Subcutaneous abdominal adipose tissue (tissue), 5 donors: ENCODE data around the gene KAZN.

Source experiments
- H3K27ac ChIP-seq: one replicate; pipeline ENCODE4 v1.7.0; 2013; ENCODE audit warnings: low read depth, mild to moderate bottlenecking, inconsistent platforms, low read length, moderate library complexity
- H3K27me3 ChIP-seq, 5 donors: one replicate each; pipeline ENCODE4 v1.7.0; 2013; ENCODE audit warnings: low read length in 5 of 5, inconsistent platforms in 1 of 5; ENCODE audit not compliant: control insufficient read depth in 5 of 5, insufficient read depth in 4 of 5
- H3K36me3 ChIP-seq, 5 donors: one replicate each; pipeline ENCODE4 v1.7.0; 2013; ENCODE audit warnings: low read length in 5 of 5; ENCODE audit not compliant: control insufficient read depth in 5 of 5, insufficient read depth in 5 of 5
- H3K4me1 ChIP-seq, 5 donors: one replicate each; pipeline ENCODE4 v1.7.0; 2013; ENCODE audit warnings: low read length in 5 of 5, mild to moderate bottlenecking in 3 of 5, moderate library complexity in 1 of 5; ENCODE audit not compliant: control insufficient read depth in 5 of 5, insufficient read depth in 5 of 5
- H3K4me3 ChIP-seq, 5 donors: one replicate each; pipeline ENCODE4 v1.7.0; 2013; ENCODE audit warnings: low read length in 5 of 5, low read depth in 1 of 5
- H3K9ac ChIP-seq, 5 donors: one replicate each; pipeline ENCODE4 v1.7.0; 2013; ENCODE audit warnings: low read length in 5 of 5, mild to moderate bottlenecking in 4 of 5, moderate library complexity in 3 of 5
- H3K9me3 ChIP-seq, 5 donors: one replicate each; pipeline ENCODE4 v1.7.0; 2013; ENCODE audit warnings: low read length in 5 of 5; ENCODE audit not compliant: control insufficient read depth in 5 of 5
- donor health status: healthy.
- donor health status: healthy.
- donor health status: healthy.
- donor health status: healthy.
- donor health status: healthy.

The KAZN gene

GRCh38 chr1:15026117-15026489 lies 427.6 kb downstream of the KAZN start:
- Histone ChIP-seq H3K9me3 (no peaks in the 10 kb centered on the region), H3K27me3 (no peaks in the 10 kb centered on the region), H3K9ac (no peak overlapping the region), H3K4me1 (peaks cover 4 to 34% (median 13%) of the 10 kb centered on the region in 5 donors), H3K36me3 (no peaks in the 10 kb centered on the region), H3K4me3 (no peak overlapping the region), H3K27ac (no peak overlapping the region)

- H3K4me1 ChIP-seq = peaks cover 4 to 20% (median 13%) of the 10 kb centered on the region in 5 donors
- no peaks in the 10 kb centered on the region for H3K9me3 ChIP-seq
- H3K4me3 ChIP-seq = no peak overlapping the region
- H3K27me3 ChIP-seq = no peaks in the 10 kb centered on the region
- H3K36me3 ChIP-seq = no peaks in the 10 kb centered on the region
- H3K9ac ChIP-seq = no peak overlapping the region
- H3K27ac ChIP-seq = no peak overlapping the region
These were observed 429.1 kb downstream of the KAZN start for GRCh38 chr1:15027515-15027986.

- peaks cover 2 to 14% (median 12%) of the 10 kb centered on the region in 5 donors for H3K4me1 ChIP-seq
- H3K9me3 ChIP-seq = no peaks in the 10 kb centered on the region
- no peaks in the 10 kb centered on the region for H3K36me3 ChIP-seq
- no peaks in the 10 kb centered on the region for H3K27me3 ChIP-seq
- H3K4me3 ChIP-seq = no peak overlapping the region
- no peak overlapping the region for H3K9ac ChIP-seq
- no peak overlapping the region for H3K27ac ChIP-seq
These were observed 429.6 kb downstream of the KAZN start for GRCh38 chr1:15028102-15028501.

GRCh38 chr1:15028616-15029015 lies 430.1 kb downstream of the KAZN start:
- Histone ChIP-seq H3K9ac (no peak overlapping the region), H3K27ac (no peak overlapping the region), H3K4me1 (peaks cover 2 to 13% (median 9%) of the 10 kb centered on the region in 5 donors), H3K36me3 (no peaks in the 10 kb centered on the region), H3K27me3 (no peaks in the 10 kb centered on the region), H3K4me3 (no peak overlapping the region), H3K9me3 (no peaks in the 10 kb centered on the region)

- H3K4me3 ChIP-seq = no peak overlapping the region
- peaks cover 2 to 10% (median 9%) of the 10 kb centered on the region in 5 donors for H3K4me1 ChIP-seq
- H3K9me3 ChIP-seq = no peaks in the 10 kb centered on the region
- no peak overlapping the region for H3K9ac ChIP-seq
- no peaks in the 10 kb centered on the region for H3K36me3 ChIP-seq
- no peaks in the 10 kb centered on the region for H3K27me3 ChIP-seq
- H3K27ac ChIP-seq = no peak overlapping the region
These were observed 430.6 kb downstream of the KAZN start for GRCh38 chr1:15029036-15029435.

GRCh38 chr1:15029786-15030185 lies 431.3 kb downstream of the KAZN start:
- Histone ChIP-seq H3K9me3 (no peaks in the 10 kb centered on the region), H3K27me3 (no peaks in the 10 kb centered on the region)

GRCh38 chr1:15031251-15031933 lies 432.9 kb downstream of the KAZN start:
- Histone ChIP-seq H3K9me3 (no peaks in the 10 kb centered on the region), H3K4me3 (no peak overlapping the region), H3K27ac (no peak overlapping the region), H3K9ac (no peak overlapping the region), H3K36me3 (peaks cover 0 to 15% (median 11%) of the 10 kb centered on the region in 5 donors), H3K27me3 (no peaks in the 10 kb centered on the region), H3K4me1 (peaks cover 0 to 10% (median 8%) of the 10 kb centered on the region in 5 donors)

More at GRCh38 chr1:15029786-15030185, 431.3 kb downstream of the KAZN start:
- Histone ChIP-seq H3K9ac (no peak overlapping the region), H3K4me3 (no peak overlapping the region), H3K27ac (no peak overlapping the region), H3K4me1 (peaks cover 2 to 10% (median 8%) of the 10 kb centered on the region in 5 donors), H3K36me3 (peaks cover 0 to 3% (median under 1%) of the 10 kb centered on the region in 5 donors)

- no peaks in the 10 kb centered on the region for H3K27me3 ChIP-seq
- H3K4me3 ChIP-seq = no peak overlapping the region
- no peak overlapping the region for H3K27ac ChIP-seq
- peaks cover under 1 to 30% (median 19%) of the 10 kb centered on the region in 5 donors for H3K36me3 ChIP-seq
- H3K4me1 ChIP-seq = peaks cover 0 to 5% (median 2%) of the 10 kb centered on the region in 5 donors
- no peak overlapping the region for H3K9ac ChIP-seq
- H3K9me3 ChIP-seq = no peaks in the 10 kb centered on the region
These were observed 434.8 kb downstream of the KAZN start for GRCh38 chr1:15033264-15033663.

GRCh38 chr1:15034656-15035055 lies 436.2 kb downstream of the KAZN start:
- Histone ChIP-seq H3K9ac (no peak overlapping the region), H3K36me3 (peaks cover 5 to 34% (median 23%) of the 10 kb centered on the region in 5 donors), H3K27ac (no peak overlapping the region), H3K27me3 (no peaks in the 10 kb centered on the region), H3K9me3 (no peaks in the 10 kb centered on the region), H3K4me1 (no peaks in the 10 kb centered on the region), H3K4me3 (no peak overlapping the region)

- H3K27ac ChIP-seq = no peak overlapping the region
- no peaks in the 10 kb centered on the region for H3K27me3 ChIP-seq
These were observed 436.8 kb downstream of the KAZN start for GRCh38 chr1:15035236-15035635.

More at GRCh38 chr1:15035236-15035635, 436.8 kb downstream of the KAZN start:
- Histone ChIP-seq H3K9ac (no peak overlapping the region), H3K36me3 (peaks cover 5 to 34% (median 23%) of the 10 kb centered on the region in 5 donors), H3K4me1 (no peaks in the 10 kb centered on the region), H3K4me3 (no peak overlapping the region), H3K9me3 (no peaks in the 10 kb centered on the region)
